Measurements from ENCODE around the gene CRISPLD2. TPM values are rescaled to one million over a fixed set of nuclear protein-coding genes. Genes with fewer than 3 reads are reported as not detected.

Gene CRISPLD2
- total and polyA plus RNA-seq, 9 of the 15 experiments (the other 6 are each of a cell fraction or from before 2014, with no cell fraction given) = 0.03 to 0.24 (median 0.04) TPM; not detected in 4

DNA sequence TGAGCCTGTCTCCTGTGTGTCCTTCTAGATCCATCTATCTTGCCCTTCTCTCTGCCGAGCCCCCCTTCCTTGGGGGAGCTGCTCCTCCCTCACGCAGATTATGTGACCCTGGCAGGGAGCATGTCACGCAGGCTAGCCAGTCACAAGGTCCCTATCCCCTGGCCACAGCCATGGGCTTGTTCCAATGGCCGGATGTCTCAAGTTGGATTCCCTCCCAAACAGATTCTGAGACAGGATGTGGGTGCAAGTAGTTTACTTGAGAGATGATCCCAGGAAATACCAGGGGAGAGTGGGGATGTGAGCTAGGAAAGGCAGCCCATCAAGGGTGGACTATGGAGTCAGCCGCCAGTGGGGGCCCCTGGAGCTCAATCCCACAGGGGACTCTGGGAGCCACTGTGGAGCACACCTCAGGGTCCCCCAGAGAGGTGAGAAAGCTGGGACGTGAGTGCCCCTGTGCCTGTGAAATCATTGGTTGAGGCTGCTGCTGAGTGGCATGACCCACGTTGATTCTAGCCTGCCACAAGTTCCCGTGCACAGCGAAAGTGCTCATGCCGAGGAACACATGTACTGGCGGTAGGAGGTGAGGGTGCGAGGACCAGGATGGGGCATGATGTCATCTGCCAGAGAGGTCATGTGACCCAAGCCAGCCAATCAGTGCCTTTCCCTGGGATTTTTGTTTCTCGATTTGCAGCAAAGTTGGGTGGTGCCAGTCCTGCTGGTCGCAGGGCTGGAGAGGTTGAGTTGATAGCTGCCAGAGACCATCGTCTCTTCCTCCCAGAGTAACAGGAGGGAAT is 6.4 kb upstream of the CRISPLD2 start (continued):
- TF ChIP-seq, protein P1, sequence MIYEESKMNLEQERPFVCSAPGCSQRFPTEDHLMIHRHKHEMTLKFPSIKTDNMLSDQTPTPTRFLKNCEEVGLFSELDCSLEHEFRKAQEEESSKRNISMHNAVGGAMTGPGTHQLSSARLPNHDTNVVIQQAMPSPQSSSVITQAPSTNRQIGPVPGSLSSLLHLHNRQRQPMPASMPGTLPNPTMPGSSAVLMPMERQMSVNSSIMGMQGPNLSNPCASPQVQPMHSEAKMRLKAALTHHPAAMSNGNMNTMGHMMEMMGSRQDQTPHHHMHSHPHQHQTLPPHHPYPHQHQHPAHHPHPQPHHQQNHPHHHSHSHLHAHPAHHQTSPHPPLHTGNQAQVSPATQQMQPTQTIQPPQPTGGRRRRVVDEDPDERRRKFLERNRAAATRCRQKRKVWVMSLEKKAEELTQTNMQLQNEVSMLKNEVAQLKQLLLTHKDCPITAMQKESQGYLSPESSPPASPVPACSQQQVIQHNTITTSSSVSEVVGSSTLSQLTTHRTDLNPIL (CRISPR knock-in tag; IDR thresholded peaks at IDR 0.05) = no peak
- TF ChIP-seq SPI1 (IDR thresholded peaks at IDR 0.05; ENCODE audit: borderline replicate concordance, low read depth, low read length) = no peak
- TF ChIP-seq CBX3 (IDR thresholded peaks at IDR 0.05; ENCODE audit: borderline replicate concordance in 1 of 2, low read length in 2 of 2) = peak in 1 of 2 experiments; percentile 86; a peak in 2 of 3 replicates
- TF ChIP-seq GATAD2A (IDR thresholded peaks at IDR 0.05) = no peak
- TF ChIP-seq TEAD4 (IDR thresholded peaks at IDR 0.05; ENCODE audit: low read length) = no peak
- TF ChIP-seq TEAD4 (CRISPR knock-in tag; IDR thresholded peaks at IDR 0.05; ENCODE audit: borderline replicate concordance) = 0 out of 2 replicates have a peak, but pooled peaks have one; percentile 12
- peak; percentile 87 for TF ChIP-seq TOE1 (IDR thresholded peaks at IDR 0.05; ENCODE audit: borderline replicate concordance)
- no peak for TF ChIP-seq TOE1 (CRISPR knock-in tag; IDR thresholded peaks at IDR 0.05; ENCODE audit: borderline replicate concordance, low read depth)
- TF ChIP-seq HDAC3 (IDR thresholded peaks at IDR 0.05; ENCODE audit: borderline replicate concordance, partially characterized antibody) = no peak
- TF ChIP-seq, protein P2, sequence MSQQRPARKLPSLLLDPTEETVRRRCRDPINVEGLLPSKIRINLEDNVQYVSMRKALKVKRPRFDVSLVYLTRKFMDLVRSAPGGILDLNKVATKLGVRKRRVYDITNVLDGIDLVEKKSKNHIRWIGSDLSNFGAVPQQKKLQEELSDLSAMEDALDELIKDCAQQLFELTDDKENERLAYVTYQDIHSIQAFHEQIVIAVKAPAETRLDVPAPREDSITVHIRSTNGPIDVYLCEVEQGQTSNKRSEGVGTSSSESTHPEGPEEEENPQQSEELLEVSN (IDR thresholded peaks at IDR 0.05; ENCODE audit: borderline replicate concordance in 1 of 2, extremely low read depth in 1 of 2, insufficient read depth in 1 of 2, insufficient read length in 1 of 2, low read depth in 1 of 2, low read length in 1 of 2, poor library complexity in 1 of 2, severe bottlenecking in 1 of 2) = peak; percentile 52 to 88
- TF ChIP-seq, protein P3, sequence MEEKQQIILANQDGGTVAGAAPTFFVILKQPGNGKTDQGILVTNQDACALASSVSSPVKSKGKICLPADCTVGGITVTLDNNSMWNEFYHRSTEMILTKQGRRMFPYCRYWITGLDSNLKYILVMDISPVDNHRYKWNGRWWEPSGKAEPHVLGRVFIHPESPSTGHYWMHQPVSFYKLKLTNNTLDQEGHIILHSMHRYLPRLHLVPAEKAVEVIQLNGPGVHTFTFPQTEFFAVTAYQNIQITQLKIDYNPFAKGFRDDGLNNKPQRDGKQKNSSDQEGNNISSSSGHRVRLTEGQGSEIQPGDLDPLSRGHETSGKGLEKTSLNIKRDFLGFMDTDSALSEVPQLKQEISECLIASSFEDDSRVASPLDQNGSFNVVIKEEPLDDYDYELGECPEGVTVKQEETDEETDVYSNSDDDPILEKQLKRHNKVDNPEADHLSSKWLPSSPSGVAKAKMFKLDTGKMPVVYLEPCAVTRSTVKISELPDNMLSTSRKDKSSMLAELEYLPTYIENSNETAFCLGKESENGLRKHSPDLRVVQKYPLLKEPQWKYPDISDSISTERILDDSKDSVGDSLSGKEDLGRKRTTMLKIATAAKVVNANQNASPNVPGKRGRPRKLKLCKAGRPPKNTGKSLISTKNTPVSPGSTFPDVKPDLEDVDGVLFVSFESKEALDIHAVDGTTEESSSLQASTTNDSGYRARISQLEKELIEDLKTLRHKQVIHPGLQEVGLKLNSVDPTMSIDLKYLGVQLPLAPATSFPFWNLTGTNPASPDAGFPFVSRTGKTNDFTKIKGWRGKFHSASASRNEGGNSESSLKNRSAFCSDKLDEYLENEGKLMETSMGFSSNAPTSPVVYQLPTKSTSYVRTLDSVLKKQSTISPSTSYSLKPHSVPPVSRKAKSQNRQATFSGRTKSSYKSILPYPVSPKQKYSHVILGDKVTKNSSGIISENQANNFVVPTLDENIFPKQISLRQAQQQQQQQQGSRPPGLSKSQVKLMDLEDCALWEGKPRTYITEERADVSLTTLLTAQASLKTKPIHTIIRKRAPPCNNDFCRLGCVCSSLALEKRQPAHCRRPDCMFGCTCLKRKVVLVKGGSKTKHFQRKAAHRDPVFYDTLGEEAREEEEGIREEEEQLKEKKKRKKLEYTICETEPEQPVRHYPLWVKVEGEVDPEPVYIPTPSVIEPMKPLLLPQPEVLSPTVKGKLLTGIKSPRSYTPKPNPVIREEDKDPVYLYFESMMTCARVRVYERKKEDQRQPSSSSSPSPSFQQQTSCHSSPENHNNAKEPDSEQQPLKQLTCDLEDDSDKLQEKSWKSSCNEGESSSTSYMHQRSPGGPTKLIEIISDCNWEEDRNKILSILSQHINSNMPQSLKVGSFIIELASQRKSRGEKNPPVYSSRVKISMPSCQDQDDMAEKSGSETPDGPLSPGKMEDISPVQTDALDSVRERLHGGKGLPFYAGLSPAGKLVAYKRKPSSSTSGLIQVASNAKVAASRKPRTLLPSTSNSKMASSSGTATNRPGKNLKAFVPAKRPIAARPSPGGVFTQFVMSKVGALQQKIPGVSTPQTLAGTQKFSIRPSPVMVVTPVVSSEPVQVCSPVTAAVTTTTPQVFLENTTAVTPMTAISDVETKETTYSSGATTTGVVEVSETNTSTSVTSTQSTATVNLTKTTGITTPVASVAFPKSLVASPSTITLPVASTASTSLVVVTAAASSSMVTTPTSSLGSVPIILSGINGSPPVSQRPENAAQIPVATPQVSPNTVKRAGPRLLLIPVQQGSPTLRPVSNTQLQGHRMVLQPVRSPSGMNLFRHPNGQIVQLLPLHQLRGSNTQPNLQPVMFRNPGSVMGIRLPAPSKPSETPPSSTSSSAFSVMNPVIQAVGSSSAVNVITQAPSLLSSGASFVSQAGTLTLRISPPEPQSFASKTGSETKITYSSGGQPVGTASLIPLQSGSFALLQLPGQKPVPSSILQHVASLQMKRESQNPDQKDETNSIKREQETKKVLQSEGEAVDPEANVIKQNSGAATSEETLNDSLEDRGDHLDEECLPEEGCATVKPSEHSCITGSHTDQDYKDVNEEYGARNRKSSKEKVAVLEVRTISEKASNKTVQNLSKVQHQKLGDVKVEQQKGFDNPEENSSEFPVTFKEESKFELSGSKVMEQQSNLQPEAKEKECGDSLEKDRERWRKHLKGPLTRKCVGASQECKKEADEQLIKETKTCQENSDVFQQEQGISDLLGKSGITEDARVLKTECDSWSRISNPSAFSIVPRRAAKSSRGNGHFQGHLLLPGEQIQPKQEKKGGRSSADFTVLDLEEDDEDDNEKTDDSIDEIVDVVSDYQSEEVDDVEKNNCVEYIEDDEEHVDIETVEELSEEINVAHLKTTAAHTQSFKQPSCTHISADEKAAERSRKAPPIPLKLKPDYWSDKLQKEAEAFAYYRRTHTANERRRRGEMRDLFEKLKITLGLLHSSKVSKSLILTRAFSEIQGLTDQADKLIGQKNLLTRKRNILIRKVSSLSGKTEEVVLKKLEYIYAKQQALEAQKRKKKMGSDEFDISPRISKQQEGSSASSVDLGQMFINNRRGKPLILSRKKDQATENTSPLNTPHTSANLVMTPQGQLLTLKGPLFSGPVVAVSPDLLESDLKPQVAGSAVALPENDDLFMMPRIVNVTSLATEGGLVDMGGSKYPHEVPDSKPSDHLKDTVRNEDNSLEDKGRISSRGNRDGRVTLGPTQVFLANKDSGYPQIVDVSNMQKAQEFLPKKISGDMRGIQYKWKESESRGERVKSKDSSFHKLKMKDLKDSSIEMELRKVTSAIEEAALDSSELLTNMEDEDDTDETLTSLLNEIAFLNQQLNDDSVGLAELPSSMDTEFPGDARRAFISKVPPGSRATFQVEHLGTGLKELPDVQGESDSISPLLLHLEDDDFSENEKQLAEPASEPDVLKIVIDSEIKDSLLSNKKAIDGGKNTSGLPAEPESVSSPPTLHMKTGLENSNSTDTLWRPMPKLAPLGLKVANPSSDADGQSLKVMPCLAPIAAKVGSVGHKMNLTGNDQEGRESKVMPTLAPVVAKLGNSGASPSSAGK (IDR thresholded peaks at IDR 0.05) = peak; percentile 79
- TF ChIP-seq, protein P4, sequence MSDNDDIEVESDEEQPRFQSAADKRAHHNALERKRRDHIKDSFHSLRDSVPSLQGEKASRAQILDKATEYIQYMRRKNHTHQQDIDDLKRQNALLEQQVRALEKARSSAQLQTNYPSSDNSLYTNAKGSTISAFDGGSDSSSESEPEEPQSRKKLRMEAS (CRISPR knock-in tag; IDR thresholded peaks at IDR 0.05) = no peak
